ENCODE results near the gene TMEM150A.

DNA sequence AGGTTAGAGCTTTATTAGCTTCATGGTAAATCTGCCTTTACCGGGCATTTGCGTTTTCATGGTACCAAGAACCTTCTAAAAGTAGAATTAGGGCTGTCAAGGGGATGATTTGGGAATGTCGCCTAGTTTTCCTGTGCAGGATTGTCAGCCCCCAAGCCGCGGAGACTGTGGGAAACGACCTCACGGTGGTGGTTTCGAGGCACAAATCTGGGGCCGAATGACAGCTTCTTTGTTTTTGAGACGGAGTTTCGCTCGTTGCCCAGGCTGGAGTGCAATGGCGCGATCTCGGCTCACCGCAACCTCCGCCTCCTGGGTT, 12.9 kb upstream of the TMEM150A start:
- TF ChIP-seq, protein P1, sequence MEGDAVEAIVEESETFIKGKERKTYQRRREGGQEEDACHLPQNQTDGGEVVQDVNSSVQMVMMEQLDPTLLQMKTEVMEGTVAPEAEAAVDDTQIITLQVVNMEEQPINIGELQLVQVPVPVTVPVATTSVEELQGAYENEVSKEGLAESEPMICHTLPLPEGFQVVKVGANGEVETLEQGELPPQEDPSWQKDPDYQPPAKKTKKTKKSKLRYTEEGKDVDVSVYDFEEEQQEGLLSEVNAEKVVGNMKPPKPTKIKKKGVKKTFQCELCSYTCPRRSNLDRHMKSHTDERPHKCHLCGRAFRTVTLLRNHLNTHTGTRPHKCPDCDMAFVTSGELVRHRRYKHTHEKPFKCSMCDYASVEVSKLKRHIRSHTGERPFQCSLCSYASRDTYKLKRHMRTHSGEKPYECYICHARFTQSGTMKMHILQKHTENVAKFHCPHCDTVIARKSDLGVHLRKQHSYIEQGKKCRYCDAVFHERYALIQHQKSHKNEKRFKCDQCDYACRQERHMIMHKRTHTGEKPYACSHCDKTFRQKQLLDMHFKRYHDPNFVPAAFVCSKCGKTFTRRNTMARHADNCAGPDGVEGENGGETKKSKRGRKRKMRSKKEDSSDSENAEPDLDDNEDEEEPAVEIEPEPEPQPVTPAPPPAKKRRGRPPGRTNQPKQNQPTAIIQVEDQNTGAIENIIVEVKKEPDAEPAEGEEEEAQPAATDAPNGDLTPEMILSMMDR (IDR thresholded peaks at IDR 0.05), result no peak
- TF ChIP-seq POLR2AphosphoS5 (IDR thresholded peaks at IDR 0.05) (no peak), POLR2A (IDR thresholded peaks at IDR 0.05) (no peak)
